GM12873 (cell line): Measurements from ENCODE around the gene GPR141.

Experiments
- TF ChIP-seq, protein P1 (sequence below): IDR thresholded peaks from 2 replicates; pipeline ENCODE4 v1.5.1; 2012; ENCODE audit warnings: low read depth, mild to moderate bottlenecking, moderate library complexity, low read length, control low read depth; ENCODE audit not compliant: insufficient read depth; ENCODE audit errors: missing control alignments

GPR141 gene

DNA sequence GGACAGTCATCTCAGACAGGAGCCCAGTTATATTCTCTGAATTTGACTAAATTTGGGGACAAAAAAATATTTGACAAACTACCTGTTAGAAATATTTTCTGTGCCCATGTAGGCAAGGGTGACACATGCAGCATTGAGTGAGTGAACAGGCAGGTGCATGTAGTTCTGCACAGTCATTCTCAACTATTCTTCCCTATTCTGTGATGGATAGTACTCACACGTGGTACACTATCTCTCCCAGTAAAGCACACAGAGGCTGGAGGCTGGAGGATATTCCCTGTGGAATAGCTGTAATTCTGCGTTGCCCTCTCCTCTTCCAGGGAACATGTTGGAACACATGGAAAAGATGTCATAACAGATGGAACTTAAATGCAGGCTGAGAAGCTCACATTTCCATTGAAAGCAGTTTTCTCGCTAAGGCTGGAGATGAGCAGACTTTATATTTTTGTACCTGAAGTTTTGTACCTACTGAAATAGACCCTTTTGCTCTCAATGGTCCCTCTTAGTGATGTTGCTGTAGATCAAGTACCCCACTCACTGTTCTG, 75.0 kb downstream of the GPR141 start:
- TF ChIP-seq, protein P1, sequence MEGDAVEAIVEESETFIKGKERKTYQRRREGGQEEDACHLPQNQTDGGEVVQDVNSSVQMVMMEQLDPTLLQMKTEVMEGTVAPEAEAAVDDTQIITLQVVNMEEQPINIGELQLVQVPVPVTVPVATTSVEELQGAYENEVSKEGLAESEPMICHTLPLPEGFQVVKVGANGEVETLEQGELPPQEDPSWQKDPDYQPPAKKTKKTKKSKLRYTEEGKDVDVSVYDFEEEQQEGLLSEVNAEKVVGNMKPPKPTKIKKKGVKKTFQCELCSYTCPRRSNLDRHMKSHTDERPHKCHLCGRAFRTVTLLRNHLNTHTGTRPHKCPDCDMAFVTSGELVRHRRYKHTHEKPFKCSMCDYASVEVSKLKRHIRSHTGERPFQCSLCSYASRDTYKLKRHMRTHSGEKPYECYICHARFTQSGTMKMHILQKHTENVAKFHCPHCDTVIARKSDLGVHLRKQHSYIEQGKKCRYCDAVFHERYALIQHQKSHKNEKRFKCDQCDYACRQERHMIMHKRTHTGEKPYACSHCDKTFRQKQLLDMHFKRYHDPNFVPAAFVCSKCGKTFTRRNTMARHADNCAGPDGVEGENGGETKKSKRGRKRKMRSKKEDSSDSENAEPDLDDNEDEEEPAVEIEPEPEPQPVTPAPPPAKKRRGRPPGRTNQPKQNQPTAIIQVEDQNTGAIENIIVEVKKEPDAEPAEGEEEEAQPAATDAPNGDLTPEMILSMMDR = no peak

DNA sequence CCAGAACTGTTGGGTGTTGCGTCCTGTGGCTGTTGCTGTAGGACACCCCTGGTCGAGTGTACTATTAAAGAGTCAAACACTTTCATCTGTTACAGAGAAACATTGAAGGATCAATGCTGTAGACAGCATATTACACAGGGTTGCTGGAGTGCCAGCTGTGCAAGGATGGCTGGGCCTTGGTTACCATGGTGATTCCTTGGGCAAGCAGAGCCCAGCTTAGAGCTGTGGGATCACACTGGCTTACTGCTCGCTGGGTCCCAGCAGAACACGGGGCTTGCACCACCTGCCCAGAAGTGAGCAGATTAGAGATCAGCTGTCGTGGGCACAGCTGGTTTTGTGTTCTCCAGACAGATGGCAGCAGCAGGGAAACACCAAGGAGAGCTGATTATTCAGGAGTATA, 76.0 kb downstream of the GPR141 start:
- TF ChIP-seq, protein P1 = no peak

DNA sequence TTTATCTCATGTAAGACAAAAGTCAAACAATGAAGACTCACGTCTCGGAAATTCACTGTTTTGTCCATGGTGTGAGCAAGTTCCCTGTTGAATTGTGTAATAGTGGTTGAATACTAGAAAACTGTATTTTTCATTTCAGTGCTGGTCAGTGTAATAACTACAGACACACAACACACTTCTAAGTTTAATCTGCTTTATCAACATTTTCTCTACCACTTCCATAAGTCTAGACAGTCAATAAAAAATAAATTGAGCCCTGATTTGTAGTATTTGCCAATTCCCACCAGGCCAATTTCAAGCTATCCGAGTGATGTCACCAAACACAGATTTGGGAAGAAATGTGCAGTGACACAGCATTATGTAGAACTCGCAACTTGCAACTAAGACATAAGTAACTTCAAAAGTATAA, 81.9 kb downstream of the GPR141 start:
- TF ChIP-seq, protein P1 = no peak

DNA sequence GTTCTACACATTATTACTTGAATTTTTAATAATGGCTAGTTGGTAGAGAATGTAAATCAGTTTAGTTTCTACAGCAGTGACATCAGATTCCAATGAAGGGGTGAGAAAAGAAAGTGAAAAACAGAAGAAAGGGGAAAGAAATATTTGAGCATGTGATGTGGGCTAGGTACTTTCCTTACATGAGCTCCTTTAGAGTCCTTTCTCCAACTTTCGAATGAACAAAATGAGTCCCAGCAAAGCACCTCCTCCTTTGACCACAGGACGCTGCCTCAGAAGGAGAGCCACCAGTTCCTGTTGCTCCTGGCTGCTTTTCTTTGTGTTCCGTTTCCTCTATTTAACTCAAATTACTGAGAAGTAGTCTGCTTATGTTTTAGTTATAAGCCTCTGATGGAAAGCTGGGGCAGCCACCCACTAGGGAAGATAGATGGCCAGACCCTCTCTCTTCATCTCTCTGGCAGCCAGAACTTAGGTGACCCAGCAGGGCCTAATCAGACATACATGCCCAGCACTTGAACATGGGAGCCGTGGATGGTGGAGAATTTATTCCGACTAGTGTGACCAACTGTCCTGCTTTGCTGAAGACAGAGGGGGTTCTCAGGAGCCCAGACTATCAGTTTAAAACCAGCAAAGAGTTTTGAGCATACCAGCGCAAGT, 82.4 kb downstream of the GPR141 start:
- TF ChIP-seq, protein P1 = no peak

DNA sequence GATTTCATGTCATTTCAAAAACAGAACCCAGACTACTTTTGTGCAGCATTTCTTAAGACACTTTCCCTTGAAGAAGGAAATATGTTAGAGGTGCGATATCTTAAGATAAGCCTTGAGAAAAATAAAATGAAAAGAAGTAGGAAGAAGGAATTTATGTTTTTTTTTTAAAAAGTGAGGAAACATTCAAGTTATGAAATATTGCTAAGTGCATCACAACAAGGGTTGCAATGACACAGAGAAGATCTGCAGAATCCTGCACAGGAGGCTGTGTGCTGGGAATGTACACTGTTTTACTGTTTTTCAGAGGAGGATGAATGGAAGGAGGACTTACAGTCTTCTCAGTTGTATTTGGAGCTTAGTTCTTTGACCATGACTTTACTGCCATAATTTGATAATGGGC, 85.0 kb downstream of the GPR141 start:
- TF ChIP-seq, protein P1 = no peak

DNA sequence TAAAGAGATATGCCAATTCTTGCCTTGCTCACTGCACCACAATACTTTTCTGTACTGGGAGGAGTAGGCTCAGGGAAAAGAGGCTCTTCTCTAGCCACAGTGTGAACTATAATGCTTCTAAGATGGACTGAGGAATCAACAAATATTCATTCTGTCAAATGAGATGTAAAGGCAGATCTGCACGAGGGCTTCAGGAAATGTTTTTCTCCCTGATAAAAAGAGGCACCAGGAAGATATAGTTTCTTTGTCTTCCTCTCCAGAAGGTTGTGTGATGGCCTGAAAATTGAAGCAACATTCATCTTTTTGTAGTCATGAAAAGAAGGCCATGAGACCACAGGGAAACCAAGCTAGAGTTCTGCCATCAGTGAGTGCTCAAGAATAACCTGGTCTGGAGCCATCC, 85.7 kb downstream of the GPR141 start:
- TF ChIP-seq, protein P1 = no peak

DNA sequence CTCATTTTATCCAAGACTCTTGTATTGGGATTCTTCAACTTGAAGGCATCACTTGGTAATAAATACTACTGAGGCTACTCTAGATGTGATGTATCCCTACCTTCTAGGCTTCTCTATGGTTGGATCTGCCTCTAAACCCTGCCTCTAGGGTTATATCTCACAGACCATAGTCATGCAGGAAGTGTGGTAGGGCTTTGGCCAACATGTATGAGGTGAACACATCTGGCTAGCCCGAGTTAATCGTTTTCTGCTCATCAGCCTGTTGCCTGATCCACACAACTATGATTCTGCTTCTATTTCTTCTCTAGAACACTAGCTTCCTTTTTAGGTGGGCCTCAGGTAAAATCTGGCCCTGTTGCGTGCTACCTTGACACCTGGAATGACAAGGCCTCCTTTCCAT, 86.2 kb downstream of the GPR141 start:
- TF ChIP-seq, protein P1 = no peak

DNA sequence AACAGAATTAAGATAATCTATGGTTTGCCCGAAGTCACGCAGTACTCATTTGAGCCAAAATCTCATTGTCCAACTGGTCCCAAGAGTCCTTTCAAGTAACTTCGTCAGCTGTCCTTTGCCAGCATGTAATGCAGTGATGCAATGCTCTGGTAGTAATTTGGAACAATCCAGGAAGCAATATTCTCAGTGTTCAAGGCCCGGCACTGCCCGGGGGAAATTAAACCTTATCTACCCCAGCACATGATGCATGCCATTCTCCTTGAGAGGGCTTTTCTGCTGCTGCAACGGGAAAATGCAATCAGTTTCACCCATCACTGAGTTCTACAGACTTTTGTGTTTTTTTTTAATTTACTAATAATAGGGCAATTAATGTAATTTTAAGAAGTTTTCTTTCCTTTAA, 87.3 kb downstream of the GPR141 start:
- TF ChIP-seq, protein P1 = no peak
